Fibroblast of skin of left quadriceps (primary cell): ENCODE results near the gene C4B.
"Not testable (repeated sequence)": the region's sequence is repeated elsewhere in the genome, so short reads cannot be mapped to it uniquely, and the experiment has no call there.

Source experiments
- DNase-seq, 2 experiments: peaks; one replicate each; pipeline ENCODE4 v3.0.0-alpha.2; 2013; ENCODE audit warnings: low read depth in 2 of 2

The C4B gene

GRCh38 chr6:32035283-32036013 is 20.9 kb downstream of the C4B start:
- DNase-seq, result not testable (repeated sequence)

GRCh38 chr6:32037136-32037535 is 22.5 kb downstream of the C4B start:
- not testable (repeated sequence) for DNase-seq

GRCh38 chr6:32037598-32038524 is 23.3 kb downstream of the C4B start, which contains the start of gene CYP21A2:
TSS of gene CYP21A2 (plus strand) at chr6:32038415. CDS start at chr6:32038423, 8 bp downstream.
- DNase-seq, result not testable (repeated sequence)

- DNase-seq, result not testable (repeated sequence)
Observed at GRCh38 chr6:32038878-32039277, 24.3 kb downstream of the C4B start.

- not testable (repeated sequence) for DNase-seq
Observed at GRCh38 chr6:32039321-32040274, 25.0 kb downstream of the C4B start.

GRCh38 chr6:32040299-32041049 is 25.9 kb downstream of the C4B start:
- not testable (repeated sequence) for DNase-seq

- not testable (repeated sequence) for DNase-seq
Observed at GRCh38 chr6:32041050-32041321, 26.4 kb downstream of the C4B start.

GRCh38 chr6:32041385-32041784 is 26.8 kb downstream of the C4B start:
- DNase-seq, result not testable (repeated sequence)

- DNase-seq, result not testable (repeated sequence)
Observed at GRCh38 chr6:32042276-32042675, 27.7 kb downstream of the C4B start.

- DNase-seq, result not testable (repeated sequence)
Observed at GRCh38 chr6:32043589-32044380, 29.2 kb downstream of the C4B start.

- DNase-seq, result not testable (repeated sequence)
Observed at GRCh38 chr6:32044916-32045315, 30.3 kb downstream of the C4B start.

GRCh38 chr6:32045811-32046449 is 31.3 kb downstream of the C4B start:
- DNase-seq, result no peak

- no peak for DNase-seq
Observed at GRCh38 chr6:32046450-32047083, 32.0 kb downstream of the C4B start.

- DNase-seq, result no peak
Observed at GRCh38 chr6:32047084-32047478, 32.5 kb downstream of the C4B start.

- DNase-seq, result no peak
Observed at GRCh38 chr6:32047539-32047854, 32.9 kb downstream of the C4B start.

- DNase-seq, result no peak
Observed at GRCh38 chr6:32047855-32048766, 33.5 kb downstream of the C4B start.

- not testable (repeated sequence) for DNase-seq
Observed at GRCh38 chr6:32049149-32049548, 34.6 kb downstream of the C4B start.

- DNase-seq, result not testable (repeated sequence)
Observed at GRCh38 chr6:32049736-32050135, 35.1 kb downstream of the C4B start.
